Activated CD8-positive, alpha-beta memory T cell treated with anti-CD3 and anti-CD28 coated beads, Interleukin-2, amount 10 ng/mL, durations not matched to agents 7 days and 5 days (primary cell): ENCODE results near the gene ACOX3. TPM values are rescaled to one million over a fixed set of nuclear protein-coding genes. Genes with fewer than 3 reads are reported as not detected.
"Not testable (repeated sequence)": the region's sequence is repeated elsewhere in the genome, so short reads cannot be mapped to it uniquely, and the experiment has no call there.

ENCODE experiments used
- ATAC-seq: fragments of 150-1000 bp; cut with Tn5 transposase; one replicate; pipeline ENCODE4 v1.10.0; 2021; ENCODE audit warnings: moderate library complexity
- CTCF ChIA-PET: fragments of 350-600 bp; sonication (Branson Sonifier 250); formaldehyde crosslinking; loops from one replicate; lab custom pipeline; 2021; ENCODE audit warnings: antibody characterized with exemption; lab: Charles Lee
- DNase-seq: peaks from one replicate; pipeline ENCODE4 v3.0.0-alpha.2; 2020
- H3K27ac Mint-ChIP-seq: one replicate; pipeline ENCODE4 v1.8.0; 2021; ENCODE audit warnings: mild to moderate bottlenecking, mixed read lengths
- H3K27me3 Mint-ChIP-seq: one replicate; pipeline ENCODE4 v1.8.0; 2021; ENCODE audit warnings: mixed read lengths
- H3K36me3 Mint-ChIP-seq: one replicate; pipeline ENCODE4 v1.8.0; 2021; ENCODE audit warnings: mild to moderate bottlenecking, mixed read lengths
- H3K4me1 Mint-ChIP-seq: one replicate; pipeline ENCODE4 v1.8.0; 2021; ENCODE audit warnings: mixed read lengths
- H3K4me3 Mint-ChIP-seq: one replicate; pipeline ENCODE4 v1.8.0; 2021; ENCODE audit warnings: mild to moderate bottlenecking, moderate library complexity, mixed read lengths
- H3K9me3 Mint-ChIP-seq: one replicate; pipeline ENCODE4 v1.8.0; 2022; ENCODE audit warnings: low read depth, mixed read lengths
- total RNA-seq, 2 experiments: library from RNA; stranded (reverse); gene quantifications; one replicate each; pipeline ENCODE4 v1.2.3, GENCODE V29; 2021

Gene ACOX3
- total RNA-seq, 2 experiments from 2014 or later = 11.7 to 13.0 TPM

DNA sequence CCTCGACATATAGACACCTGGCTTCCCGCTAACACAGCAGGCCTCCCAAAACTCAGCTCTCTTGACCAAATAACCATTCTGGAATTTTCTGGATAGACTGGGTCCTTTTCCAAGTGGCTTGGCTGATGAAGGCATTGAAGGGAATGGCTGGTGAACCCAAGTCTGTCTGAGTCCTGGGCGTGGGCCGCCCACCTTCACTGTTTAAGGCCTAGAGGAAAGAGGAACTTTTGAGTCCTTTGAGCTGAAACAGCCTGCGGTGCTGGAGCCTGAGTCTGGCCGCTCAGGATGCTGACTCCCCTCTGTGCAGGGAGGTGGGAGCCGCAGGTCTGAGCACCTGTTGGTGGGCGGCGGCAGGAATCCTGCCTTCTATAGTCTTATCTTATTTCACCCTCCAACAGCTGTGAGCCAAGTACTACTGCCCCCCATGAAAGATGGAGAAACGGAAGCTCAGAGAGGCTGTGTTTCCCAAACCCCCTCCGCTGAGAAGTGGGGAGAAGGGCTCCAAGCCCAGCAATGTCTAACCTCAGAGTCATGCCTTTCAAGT is 23.4 kb downstream of the ACOX3 start:
- CTCF ChIA-PET = no interaction called here
- no peak for ATAC-seq
- H3K4me3 Mint-ChIP-seq = no peak overlapping the region
- DNase-seq = no peak
- no peaks in the 10 kb centered on the region for H3K27me3 Mint-ChIP-seq
- peaks cover 29% of the 10 kb centered on the region for H3K4me1 Mint-ChIP-seq
- peaks cover 9% of the 10 kb centered on the region for H3K36me3 Mint-ChIP-seq
- H3K9me3 Mint-ChIP-seq = no peaks in the 10 kb centered on the region
- no peak overlapping the region for H3K27ac Mint-ChIP-seq

DNA sequence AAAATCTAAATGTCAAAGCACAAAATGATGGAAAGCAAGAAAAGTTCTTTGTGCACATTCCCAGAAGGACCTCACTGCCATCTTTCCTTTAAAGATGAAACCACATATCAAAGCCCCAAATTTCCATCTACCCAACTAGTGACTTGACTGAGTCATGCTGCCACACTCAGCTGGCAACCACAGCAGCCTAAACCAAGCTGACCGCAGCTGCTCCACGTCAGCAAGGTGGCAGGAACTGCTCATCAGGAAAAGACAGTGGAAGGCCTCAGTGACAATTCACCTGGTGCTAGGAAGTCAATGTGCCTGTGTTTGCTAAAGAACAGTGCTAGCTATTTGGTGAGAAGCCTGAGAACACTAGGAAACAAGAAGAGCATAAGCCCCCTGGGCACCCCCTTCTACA is 26.1 kb downstream of the ACOX3 start:
- CTCF ChIA-PET = interaction anchor here (0.9 to 2.5 kb wide), 3 partner anchors 14 to 55 kb away, joined by 3 to 6 read pairs (median 3); no protein-coding TSS in a partner anchor
- ATAC-seq (no peak), DNase-seq (peak; percentile 78)
- no peak overlapping the region for H3K4me3 Mint-ChIP-seq
- H3K36me3 Mint-ChIP-seq = peaks cover 9% of the 10 kb centered on the region
- H3K9me3 Mint-ChIP-seq = no peaks in the 10 kb centered on the region
- peaks cover 37% of the 10 kb centered on the region for H3K4me1 Mint-ChIP-seq
- no peaks in the 10 kb centered on the region for H3K27me3 Mint-ChIP-seq
- H3K27ac Mint-ChIP-seq = peak overlapping the region; percentile 24

- Mint-ChIP-seq H3K9me3 (no peaks in the 10 kb centered on the region), H3K4me1 (peaks cover 38% of the 10 kb centered on the region), H3K36me3 (peaks cover 9% of the 10 kb centered on the region), H3K4me3 (no peak overlapping the region), H3K27me3 (no peaks in the 10 kb centered on the region), H3K27ac (no peak overlapping the region)
- ATAC-seq (no peak), DNase-seq (no peak)
- CTCF ChIA-PET = no interaction called here
Observed at GRCh38 chr4:8412288-8412687, 28.2 kb downstream of the ACOX3 start.

DNA sequence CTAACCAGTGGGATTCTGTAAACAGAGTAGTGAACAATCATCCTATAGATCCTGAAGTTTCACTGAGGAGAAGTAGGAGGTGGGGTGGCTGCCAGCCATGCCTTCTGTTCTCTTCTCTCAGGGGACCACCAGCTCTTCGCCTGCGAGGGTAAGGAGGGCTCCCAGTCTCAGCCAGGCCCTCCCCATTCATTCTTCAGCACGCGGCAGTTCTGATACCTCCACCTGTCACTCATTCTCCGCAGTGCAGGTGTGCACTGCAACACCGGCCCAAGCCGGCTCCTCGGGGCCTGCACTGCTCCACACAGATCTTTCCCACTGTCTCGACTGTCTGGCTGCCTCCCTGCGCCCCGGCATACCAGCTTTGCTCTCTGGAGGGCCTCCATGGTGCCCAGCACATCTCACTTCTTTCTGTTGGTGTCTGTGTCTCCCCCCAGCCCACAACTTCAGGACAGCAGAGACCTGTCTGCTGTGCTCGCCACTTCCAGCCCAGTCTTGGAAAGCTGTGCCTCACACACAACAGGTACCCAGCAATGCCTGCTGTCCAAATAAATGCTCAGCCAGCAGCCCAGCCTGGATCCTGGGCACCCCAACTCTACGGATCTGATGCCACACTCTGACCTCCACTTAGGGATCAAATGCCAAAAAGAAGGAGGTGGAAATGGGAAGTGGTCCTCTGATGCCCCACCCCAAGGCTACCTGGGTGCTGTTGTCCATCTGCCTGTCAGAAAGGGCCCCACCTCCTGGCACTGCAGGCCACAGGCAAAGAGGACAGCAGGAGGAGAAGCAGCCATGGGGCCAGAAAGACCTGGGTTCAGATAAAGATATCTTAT is 29.0 kb downstream of the ACOX3 start:
- CTCF ChIA-PET = interaction anchor here (0.9 kb wide), 1 partner anchor 145 kb away, joined by 3 read pairs; no protein-coding TSS in a partner anchor
- ATAC-seq = no peak

DNA sequence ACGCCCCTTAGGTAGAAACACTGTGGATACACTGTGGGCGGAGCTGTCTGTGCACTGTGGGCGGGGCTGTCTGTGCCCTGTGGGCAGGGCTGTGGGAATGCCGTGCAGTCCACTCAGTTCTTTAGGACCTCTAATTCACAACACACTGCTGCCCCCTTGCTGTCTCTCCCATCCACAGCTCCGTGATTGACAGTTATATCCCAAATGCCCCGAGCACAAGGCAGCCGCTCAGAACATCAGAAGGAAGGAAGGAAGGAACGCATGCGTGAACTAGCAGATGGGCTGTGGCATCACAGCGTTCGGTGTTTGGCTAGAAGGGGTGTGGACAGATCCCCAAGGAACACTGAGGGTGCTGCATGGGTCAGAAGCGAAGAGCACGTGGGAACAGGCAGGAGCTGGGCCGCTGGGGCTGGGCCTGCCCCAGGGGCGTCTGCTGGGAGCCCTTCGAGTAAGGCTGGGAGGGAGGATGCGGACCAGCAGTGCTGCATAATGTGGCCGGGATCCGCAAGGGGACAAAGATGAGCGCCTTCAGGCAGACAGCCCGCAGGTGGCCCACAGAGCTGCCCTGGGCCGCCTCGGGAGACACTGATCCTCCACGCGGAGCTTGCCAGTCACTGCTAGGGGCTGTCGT is 29.8 kb downstream of the ACOX3 start:
- H3K4me1 Mint-ChIP-seq = peaks cover 38% of the 10 kb centered on the region
- ATAC-seq = no peak
- H3K27ac Mint-ChIP-seq = no peak overlapping the region
- peaks cover 9% of the 10 kb centered on the region for H3K36me3 Mint-ChIP-seq
- DNase-seq = peak; percentile 47
- H3K27me3 Mint-ChIP-seq = no peaks in the 10 kb centered on the region
- H3K9me3 Mint-ChIP-seq = no peaks in the 10 kb centered on the region
- CTCF ChIA-PET = interaction anchor here (0.9 to 1.0 kb wide), 2 partner anchors 9 to 144 kb away, joined by 3 read pairs; no protein-coding TSS in a partner anchor
- H3K4me3 Mint-ChIP-seq = no peak overlapping the region

More for the DNA sequence above, 29.0 kb downstream of the ACOX3 start:
- Mint-ChIP-seq H3K27me3 (no peaks in the 10 kb centered on the region), H3K4me3 (no peak overlapping the region), H3K36me3 (peaks cover 9% of the 10 kb centered on the region), H3K9me3 (no peaks in the 10 kb centered on the region), H3K4me1 (peaks cover 38% of the 10 kb centered on the region), H3K27ac (no peak overlapping the region)
- DNase-seq = no peak

- ATAC-seq = no peak
- DNase-seq = no peak
- peaks cover 38% of the 10 kb centered on the region for H3K4me1 Mint-ChIP-seq
- peaks cover 9% of the 10 kb centered on the region for H3K36me3 Mint-ChIP-seq
- H3K4me3 Mint-ChIP-seq = no peak overlapping the region
- no peaks in the 10 kb centered on the region for H3K27me3 Mint-ChIP-seq
- no peak overlapping the region for H3K27ac Mint-ChIP-seq
- CTCF ChIA-PET = interaction anchor here (1.0 to 1.3 kb wide), 3 partner anchors 10 to 168 kb away, joined by 3 to 4 read pairs (median 3); partner anchors contain the start of genes ACOX3 and TRMT44
- H3K9me3 Mint-ChIP-seq = no peaks in the 10 kb centered on the region
Observed at GRCh38 chr4:8410066-8410625, 30.4 kb downstream of the ACOX3 start.

GRCh38 chr4:8409264-8410065 is 31.1 kb downstream of the ACOX3 start:
- ATAC-seq (peak; percentile 89), DNase-seq (peak; percentile 91)
- Mint-ChIP-seq H3K36me3 (peaks cover 4% of the 10 kb centered on the region), H3K4me3 (no peak overlapping the region), H3K9me3 (no peaks in the 10 kb centered on the region), H3K27ac (no peak overlapping the region), H3K27me3 (no peaks in the 10 kb centered on the region), H3K4me1 (peaks cover 32% of the 10 kb centered on the region)
- CTCF ChIA-PET = interaction anchor here (1.0 to 1.3 kb wide), 4 partner anchors 10 to 233 kb away, joined by 3 to 4 read pairs (median 3); partner anchors contain the start of genes ACOX3 and TRMT44

DNA sequence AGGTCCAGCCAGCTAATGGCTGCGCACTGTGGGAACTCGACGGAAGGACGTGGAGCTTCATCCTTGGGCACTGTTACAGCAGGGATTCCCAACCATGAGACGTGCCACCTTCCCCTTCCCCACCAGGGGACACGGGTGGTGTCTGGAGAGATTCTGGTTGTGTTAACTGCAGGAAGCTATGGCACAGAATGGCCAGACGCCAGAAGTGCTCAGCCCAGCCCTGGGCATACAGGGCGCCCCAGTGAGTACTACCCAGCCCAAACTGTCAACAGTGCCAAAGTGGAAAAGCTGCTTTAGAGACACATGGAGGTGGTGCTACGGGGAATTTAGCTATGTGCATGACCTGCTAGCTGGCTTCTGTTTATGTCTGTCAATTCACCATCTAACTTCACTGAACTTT is 32.8 kb downstream of the ACOX3 start:
- peaks cover 1% of the 10 kb centered on the region for H3K36me3 Mint-ChIP-seq
- H3K27ac Mint-ChIP-seq = no peak overlapping the region
- H3K27me3 Mint-ChIP-seq = no peaks in the 10 kb centered on the region
- H3K4me1 Mint-ChIP-seq = peaks cover 22% of the 10 kb centered on the region
- CTCF ChIA-PET = interaction anchor here (1.1 to 1.8 kb wide), 3 partner anchors 16 to 28 kb away, joined by 3 to 5 read pairs (median 5); no protein-coding TSS in a partner anchor
- ATAC-seq (no peak), DNase-seq (no peak)
- no peaks in the 10 kb centered on the region for H3K9me3 Mint-ChIP-seq
- H3K4me3 Mint-ChIP-seq = no peak overlapping the region

GRCh38 chr4:8407316-8407715 is 33.2 kb downstream of the ACOX3 start:
- no peaks in the 10 kb centered on the region for H3K9me3 Mint-ChIP-seq
- H3K27ac Mint-ChIP-seq = no peak overlapping the region
- ATAC-seq (no peak), DNase-seq (no peak)
- H3K4me1 Mint-ChIP-seq = peaks cover 20% of the 10 kb centered on the region
- CTCF ChIA-PET = interaction anchor here (1.1 to 1.8 kb wide), 4 partner anchors 15 to 165 kb away, joined by 3 to 7 read pairs (median 5); no protein-coding TSS in a partner anchor
- H3K4me3 Mint-ChIP-seq = no peak overlapping the region
- H3K27me3 Mint-ChIP-seq = no peaks in the 10 kb centered on the region
- H3K36me3 Mint-ChIP-seq = peaks cover 1% of the 10 kb centered on the region

DNA sequence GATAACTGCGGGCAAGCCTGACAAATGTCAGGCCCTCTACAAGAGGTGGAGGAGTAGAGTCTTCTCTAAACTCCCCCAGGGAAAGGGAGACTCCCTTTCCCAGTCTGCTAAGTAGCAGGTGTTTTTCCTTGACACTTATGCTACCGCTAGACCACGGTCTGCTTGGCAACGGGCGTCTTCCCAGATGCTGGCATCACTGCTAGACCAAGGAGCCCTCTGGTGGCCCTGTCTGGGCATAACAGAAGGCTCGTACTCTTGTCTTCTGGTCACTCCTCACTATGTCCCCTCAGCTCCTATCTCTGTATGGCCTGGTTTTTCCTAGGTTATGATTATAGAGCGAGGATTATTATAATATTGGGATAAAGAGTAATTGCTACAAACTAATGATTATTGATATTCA is 33.6 kb downstream of the ACOX3 start:
- not testable (repeated sequence) for H3K27ac Mint-ChIP-seq, H3K4me3 Mint-ChIP-seq, ATAC-seq, H3K27me3 Mint-ChIP-seq, H3K9me3 Mint-ChIP-seq, H3K36me3 Mint-ChIP-seq
- DNase-seq = peak; percentile 50
- CTCF ChIA-PET = interaction anchor here (1.1 to 1.8 kb wide), 3 partner anchors 15 to 164 kb away, joined by 3 to 7 read pairs (median 5); no protein-coding TSS in a partner anchor
- H3K4me1 Mint-ChIP-seq = peaks cover 18% of the 10 kb centered on the region

DNA sequence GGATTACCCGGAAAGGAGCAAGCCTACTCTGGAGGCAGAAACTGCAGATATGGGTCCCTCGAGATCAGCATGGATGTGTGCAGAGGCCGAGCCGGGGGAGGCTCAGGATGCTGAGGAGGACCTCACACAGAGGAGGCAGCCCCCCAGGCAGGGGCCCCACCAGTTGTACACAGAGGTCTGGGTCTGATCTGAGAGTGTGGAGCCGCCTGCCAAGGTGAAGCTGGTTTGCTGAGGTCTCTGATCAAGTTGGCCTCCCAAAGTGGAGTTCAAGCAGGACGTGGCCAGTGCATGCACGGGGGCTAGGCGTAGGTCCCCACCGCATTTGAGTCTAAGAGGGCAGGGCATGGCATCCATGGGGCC is 35.0 kb downstream of the ACOX3 start:
- Mint-ChIP-seq H3K27ac (no peak overlapping the region), H3K27me3 (no peaks in the 10 kb centered on the region)

GRCh38 chr4:8404791-8405515 is 35.6 kb downstream of the ACOX3 start:
- Mint-ChIP-seq H3K4me1 (peaks cover 11% of the 10 kb centered on the region), H3K27ac (peak overlapping the region; percentile 1)
- ATAC-seq = no peak

More for the DNA sequence above, 35.0 kb downstream of the ACOX3 start:
- Mint-ChIP-seq H3K9me3 (no peaks in the 10 kb centered on the region), H3K36me3 (peaks cover 1% of the 10 kb centered on the region), H3K4me1 (peaks cover 15% of the 10 kb centered on the region), H3K4me3 (no peak overlapping the region)
- no peak for DNase-seq
- no peak for ATAC-seq
- CTCF ChIA-PET = interaction anchor here (1.4 kb wide), 1 partner anchor 229 kb away, joined by 3 read pairs; no protein-coding TSS in a partner anchor

More at GRCh38 chr4:8404791-8405515, 35.6 kb downstream of the ACOX3 start:
- peaks cover 1% of the 10 kb centered on the region for H3K36me3 Mint-ChIP-seq
- DNase-seq = no peak
- CTCF ChIA-PET = interaction anchor here (1.0 to 3.8 kb wide), 3 partner anchors 31 to 229 kb away, joined by 3 to 16 read pairs (median 3); no protein-coding TSS in a partner anchor
- no peak overlapping the region for H3K4me3 Mint-ChIP-seq
- no peaks in the 10 kb centered on the region for H3K9me3 Mint-ChIP-seq
- H3K27me3 Mint-ChIP-seq = no peaks in the 10 kb centered on the region
